SU-DHL-6 (cell line): ENCODE data around the gene MCM3.

ENCODE experiments used
- CTCF ChIP-seq: fragments of 200-600 bp; sonication (generic); IDR thresholded peaks from one replicate; pipeline ENCODE4 v1.5.1; 2017; ENCODE audit warnings: antibody characterized with exemption, mild to moderate bottlenecking, low read length, moderate library complexity; ENCODE audit not compliant: insufficient read depth, poor library complexity, severe bottlenecking
- EZH2phosphoT487 ChIP-seq: fragments of 200-600 bp; sonication (generic), shearing (Covaris generic); conservative IDR thresholded peaks from 2 replicates; pipeline ENCODE4 v1.6.1; 2018; ENCODE audit warnings: mild to moderate bottlenecking, antibody characterized with exemption, low read length, moderate library complexity, mixed read lengths

GRCh38 chr6:52284131-52284459 is 447 bp downstream of the MCM3 start:
- TF ChIP-seq CTCF (no peak), EZH2phosphoT487 (no peak)
